NT2/D1 (cell line): ENCODE measurements around the gene FGF9.

Source experiments
- DNase-seq: peaks from one replicate; pipeline ENCODE4 v3.0.0-alpha.2; 2011; ENCODE audit warnings: low read depth, low spot score
- H3K27me3 ChIP-seq: 2 replicates; pipeline ENCODE4 v1.6.0; 2011; ENCODE audit warnings: mild to moderate bottlenecking; ENCODE audit not compliant: insufficient read length, insufficient read depth
- H3K36me3 ChIP-seq: 2 replicates; pipeline ENCODE4 v1.6.1; 2011; ENCODE audit warnings: mild to moderate bottlenecking, low read length, mixed read lengths; ENCODE audit not compliant: insufficient read depth, insufficient read length
- H3K4me1 ChIP-seq: 2 replicates; pipeline ENCODE4 v1.5.1; 2011; ENCODE audit not compliant: insufficient read depth, insufficient read length
- H3K4me3 ChIP-seq: 2 replicates; pipeline ENCODE4 v1.5.1; 2011; ENCODE audit warnings: low read depth; ENCODE audit not compliant: insufficient read length
- H3K9ac ChIP-seq: 2 replicates; pipeline ENCODE4 v1.6.0; 2011; ENCODE audit warnings: low read depth; ENCODE audit not compliant: insufficient read length
- H3K9me3 ChIP-seq: 2 replicates; pipeline ENCODE4 v1.5.1; 2011; ENCODE audit warnings: mild to moderate bottlenecking, low read length; ENCODE audit not compliant: insufficient read depth
- SUZ12 ChIP-seq: IDR thresholded peaks from 2 replicates; pipeline ENCODE4 v1.6.1; 2011; ENCODE audit not compliant: insufficient read length, insufficient read depth; ENCODE audit errors: extremely low read depth
- YY1 ChIP-seq: IDR thresholded peaks from 2 replicates; pipeline ENCODE4 v1.6.1; 2011; ENCODE audit not compliant: insufficient read length, insufficient read depth
- ZNF274 ChIP-seq: IDR thresholded peaks from 2 replicates; pipeline ENCODE4 v1.6.1; 2011; ENCODE audit warnings: mild to moderate bottlenecking, low read depth, low read length

FGF9 gene

GRCh38 chr13:21696865-21697448 lies 26.1 kb downstream of the FGF9 start:
- Histone ChIP-seq H3K9me3 (no peaks in the 10 kb centered on the region), H3K4me1 (peaks cover 2% of the 10 kb centered on the region), H3K27me3 (no peaks in the 10 kb centered on the region), H3K4me3 (no peak overlapping the region), H3K9ac (no peak overlapping the region), H3K36me3 (no peaks in the 10 kb centered on the region)
- TF ChIP-seq ZNF274 (no peak), SUZ12 (no peak), YY1 (no peak)
- no peak for DNase-seq

- Histone ChIP-seq H3K27me3 (no peaks in the 10 kb centered on the region), H3K4me3 (no peak overlapping the region), H3K9ac (no peak overlapping the region), H3K4me1 (peaks cover 2% of the 10 kb centered on the region), H3K36me3 (no peaks in the 10 kb centered on the region), H3K9me3 (no peaks in the 10 kb centered on the region)
- no peak for TF ChIP-seq SUZ12
- TF ChIP-seq ZNF274: no peak
- no peak for TF ChIP-seq YY1
- DNase-seq: no peak
Measured at GRCh38 chr13:21698817-21699679, 28.2 kb downstream of the FGF9 start.

DNA sequence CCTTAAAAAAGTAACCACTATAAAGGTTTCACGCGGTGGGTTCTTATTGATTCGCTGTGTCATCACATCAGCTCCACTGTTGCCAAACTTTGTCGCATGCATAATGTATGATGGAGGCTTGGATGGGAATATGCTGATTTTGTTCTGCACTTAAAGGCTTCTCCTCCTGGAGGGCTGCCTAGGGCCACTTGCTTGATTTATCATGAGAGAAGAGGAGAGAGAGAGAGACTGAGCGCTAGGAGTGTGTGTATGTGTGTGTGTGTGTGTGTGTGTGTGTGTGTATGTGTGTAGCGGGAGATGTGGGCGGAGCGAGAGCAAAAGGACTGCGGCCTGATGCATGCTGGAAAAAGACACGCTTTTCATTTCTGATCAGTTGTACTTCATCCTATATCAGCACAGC lies 30.6 kb downstream of the FGF9 start:
- no peaks in the 10 kb centered on the region for H3K27me3 ChIP-seq
- H3K4me3 ChIP-seq: no peak overlapping the region
- no peaks in the 10 kb centered on the region for H3K36me3 ChIP-seq
- peaks cover 2% of the 10 kb centered on the region for H3K4me1 ChIP-seq
- H3K9me3 ChIP-seq: no peaks in the 10 kb centered on the region
- no peak for TF ChIP-seq SUZ12
- no peak for TF ChIP-seq YY1
- TF ChIP-seq ZNF274: no peak
- H3K9ac ChIP-seq: no peak overlapping the region
- DNase-seq: no peak

DNA sequence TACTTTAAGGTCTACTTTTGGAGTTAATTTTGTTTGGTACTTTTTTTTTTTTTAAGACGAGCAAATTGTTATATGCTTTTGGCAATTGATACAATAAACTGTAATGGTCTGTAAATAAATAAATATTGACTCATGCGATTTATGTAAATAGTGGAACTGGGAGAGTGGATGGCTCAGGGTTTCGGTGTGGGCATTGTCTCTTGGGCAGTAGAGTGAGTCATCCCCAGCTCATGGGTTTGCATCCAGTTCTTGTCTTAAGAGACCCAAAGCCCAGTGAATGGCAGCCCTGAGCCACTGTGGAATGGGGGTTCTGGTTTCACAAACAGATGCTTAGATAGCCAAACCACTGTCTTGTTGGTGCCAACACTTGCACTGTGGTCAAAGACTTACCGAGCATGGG lies 33.0 kb downstream of the FGF9 start:
- no peaks in the 10 kb centered on the region for H3K9me3 ChIP-seq
- H3K9ac ChIP-seq: no peak overlapping the region
- DNase-seq: no peak
- TF ChIP-seq SUZ12: no peak
- TF ChIP-seq ZNF274: no peak
- no peak for TF ChIP-seq YY1
- no peaks in the 10 kb centered on the region for H3K36me3 ChIP-seq
- no peaks in the 10 kb centered on the region for H3K27me3 ChIP-seq
- H3K4me3 ChIP-seq: no peak overlapping the region
- no peaks in the 10 kb centered on the region for H3K4me1 ChIP-seq

DNA sequence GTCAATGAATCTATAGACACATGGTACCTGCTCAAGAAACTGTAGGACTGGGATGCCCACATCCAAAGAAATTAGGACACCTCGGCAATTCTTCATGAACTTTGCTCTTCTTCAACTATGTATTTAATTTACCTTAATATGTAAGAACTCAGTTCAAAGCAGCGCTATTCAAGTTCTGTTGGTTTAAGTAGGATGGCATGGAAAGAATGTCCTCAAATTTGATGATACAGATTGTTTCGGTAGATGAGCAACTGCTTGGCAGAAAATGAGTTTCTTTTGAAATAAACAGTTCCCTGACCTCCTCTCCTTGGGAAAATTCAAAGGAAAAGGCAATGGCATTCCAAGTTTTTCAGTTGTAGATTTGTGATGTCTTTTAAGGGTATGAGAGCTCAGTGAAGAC lies 36.7 kb downstream of the FGF9 start:
- no peaks in the 10 kb centered on the region for H3K27me3 ChIP-seq
- no peak for DNase-seq
- no peak overlapping the region for H3K9ac ChIP-seq
- TF ChIP-seq ZNF274 (no peak), SUZ12 (no peak), YY1 (no peak)
- H3K36me3 ChIP-seq: no peaks in the 10 kb centered on the region
- no peaks in the 10 kb centered on the region for H3K4me1 ChIP-seq
- H3K9me3 ChIP-seq: peaks cover 9% of the 10 kb centered on the region; the same call in 1 of the 2 replicates
- no peak overlapping the region for H3K4me3 ChIP-seq

- DNase-seq: no peak
- no peak overlapping the region for H3K9ac ChIP-seq
- H3K27me3 ChIP-seq: no peaks in the 10 kb centered on the region
- no peak for TF ChIP-seq ZNF274
- TF ChIP-seq SUZ12: no peak
- TF ChIP-seq YY1: no peak
- no peak overlapping the region for H3K4me3 ChIP-seq
- no peaks in the 10 kb centered on the region for H3K4me1 ChIP-seq
- H3K9me3 ChIP-seq: peaks cover 9% of the 10 kb centered on the region; the same call in 1 of the 2 replicates
- H3K36me3 ChIP-seq: no peaks in the 10 kb centered on the region
Measured at GRCh38 chr13:21709697-21710096, 38.8 kb downstream of the FGF9 start.

- Histone ChIP-seq H3K9me3 (peaks cover 9% of the 10 kb centered on the region; the same call in 1 of the 2 replicates), H3K27me3 (no peaks in the 10 kb centered on the region), H3K9ac (no peak overlapping the region), H3K4me1 (no peaks in the 10 kb centered on the region), H3K36me3 (no peaks in the 10 kb centered on the region), H3K4me3 (no peak overlapping the region)
- no peak for DNase-seq
- TF ChIP-seq ZNF274 (no peak), YY1 (no peak), SUZ12 (no peak)
Measured at GRCh38 chr13:21710163-21710562, 39.3 kb downstream of the FGF9 start.
